HEK293 (cell line): Measurements from ENCODE around the gene ZC3H10.

Source experiments
- AEBP2 ChIP-seq: fragments of 450-650 bp; formaldehyde crosslinking; IDR thresholded peaks from 2 replicates; pipeline ENCODE4 v1.5.1; 2016; ENCODE audit warnings: missing biosample characterization, missing genetic modification characterization, borderline replicate concordance
- ELK4 ChIP-seq: IDR thresholded peaks from 2 replicates; pipeline ENCODE4 v1.6.1; 2011; ENCODE audit warnings: mild to moderate bottlenecking, low read depth, low read length, borderline replicate concordance
- GLI4 ChIP-seq: fragments of 450-650 bp; formaldehyde crosslinking; IDR thresholded peaks from 2 replicates; pipeline ENCODE4 v1.5.1; 2016; ENCODE audit warnings: missing biosample characterization, missing genetic modification characterization
- GLIS2 ChIP-seq: fragments of 450-650 bp; formaldehyde crosslinking; IDR thresholded peaks from 2 replicates; pipeline ENCODE4 v1.5.1; 2016; ENCODE audit warnings: missing biosample characterization, missing genetic modification characterization
- INSM2 ChIP-seq: fragments of 450-650 bp; formaldehyde crosslinking; IDR thresholded peaks from 2 replicates; pipeline ENCODE4 v1.5.1; 2016; ENCODE audit warnings: missing biosample characterization, missing genetic modification characterization
- KLF8 ChIP-seq: fragments of 450-650 bp; formaldehyde crosslinking; IDR thresholded peaks from 2 replicates; pipeline ENCODE4 v1.5.1; 2016; ENCODE audit warnings: missing biosample characterization, missing genetic modification characterization
- REPIN1 ChIP-seq: fragments of 450-650 bp; formaldehyde crosslinking; IDR thresholded peaks from 2 replicates; pipeline ENCODE4 v1.5.1; 2017; ENCODE audit warnings: missing biosample characterization, missing genetic modification characterization, low read depth
- YY1 ChIP-seq: fragments of 450-650 bp; formaldehyde crosslinking; IDR thresholded peaks from 2 replicates; pipeline ENCODE4 v1.5.1; 2018; ENCODE audit warnings: missing biosample characterization, missing genetic modification characterization
- ZBTB1 ChIP-seq: fragments of 450-650 bp; formaldehyde crosslinking; IDR thresholded peaks from 2 replicates; pipeline ENCODE4 v1.5.1; 2016; ENCODE audit warnings: missing biosample characterization, missing genetic modification characterization
- ZBTB26 ChIP-seq: fragments of 450-650 bp; formaldehyde crosslinking; optimal IDR thresholded peaks from 2 replicates; pipeline ENCODE3; 2016; ENCODE audit warnings: missing biosample characterization, mild to moderate bottlenecking, missing genetic modification characterization
- ZBTB44 ChIP-seq: fragments of 450-650 bp; IDR thresholded peaks from 2 replicates; pipeline ENCODE4 v1.5.1; 2018; ENCODE audit warnings: missing biosample characterization, mild to moderate bottlenecking, missing genetic modification characterization
- ZNF121 ChIP-seq: fragments of 450-650 bp; formaldehyde crosslinking; IDR thresholded peaks from 2 replicates; pipeline ENCODE4 v1.5.1; 2016; ENCODE audit warnings: missing biosample characterization, missing genetic modification characterization
- ZNF16 ChIP-seq: fragments of 450-650 bp; formaldehyde crosslinking; IDR thresholded peaks from 2 replicates; pipeline ENCODE4 v1.5.1; 2016; ENCODE audit warnings: low read depth, missing biosample characterization, missing genetic modification characterization
- ZNF280D ChIP-seq: fragments of 450-650 bp; formaldehyde crosslinking; IDR thresholded peaks from 2 replicates; pipeline ENCODE4 v1.5.1; 2016; ENCODE audit warnings: missing biosample characterization, missing genetic modification characterization
- ZNF350 ChIP-seq: fragments of 450-650 bp; formaldehyde crosslinking; IDR thresholded peaks from 2 replicates; pipeline ENCODE4 v1.5.0; 2017; ENCODE audit warnings: missing biosample characterization, mild to moderate bottlenecking, missing genetic modification characterization
- ZNF521 ChIP-seq: fragments of 450-650 bp; formaldehyde crosslinking; IDR thresholded peaks from 2 replicates; pipeline ENCODE4 v1.5.1; 2017; ENCODE audit warnings: missing biosample characterization, mild to moderate bottlenecking, missing genetic modification characterization
- ZNF610 ChIP-seq: fragments of 450-650 bp; formaldehyde crosslinking; IDR thresholded peaks from 2 replicates; pipeline ENCODE4 v1.5.1; 2016; ENCODE audit warnings: missing biosample characterization, missing genetic modification characterization, borderline replicate concordance
- ZNF658 ChIP-seq: fragments of 450-650 bp; formaldehyde crosslinking; IDR thresholded peaks from 2 replicates; pipeline ENCODE4; 2016; ENCODE audit warnings: missing biosample characterization, missing genetic modification characterization
- ZNF692 ChIP-seq: fragments of 450-650 bp; formaldehyde crosslinking; IDR thresholded peaks from 2 replicates; pipeline ENCODE4 v1.5.1; 2016; ENCODE audit warnings: missing biosample characterization, missing genetic modification characterization
- ZNF704 ChIP-seq: fragments of 450-650 bp; formaldehyde crosslinking; IDR thresholded peaks from 2 replicates; pipeline ENCODE4 v1.5.1; 2016; ENCODE audit warnings: missing biosample characterization, missing genetic modification characterization
- ZNF707 ChIP-seq: fragments of 450-650 bp; formaldehyde crosslinking; IDR thresholded peaks from 2 replicates; pipeline ENCODE4 v1.5.1; 2016; ENCODE audit warnings: missing biosample characterization, missing genetic modification characterization
- ZNF768 ChIP-seq: fragments of 450-650 bp; formaldehyde crosslinking; IDR thresholded peaks from 2 replicates; pipeline ENCODE4 v1.5.1; 2018; ENCODE audit warnings: missing biosample characterization, mild to moderate bottlenecking, missing genetic modification characterization
- ZSCAN23 ChIP-seq: fragments of 450-650 bp; formaldehyde crosslinking; IDR thresholded peaks from 2 replicates; pipeline ENCODE4 v1.5.1; 2016; ENCODE audit warnings: missing biosample characterization, missing genetic modification characterization

The ZC3H10 gene

GRCh38 chr12:56157201-56158028, 39.3 kb downstream of the ZC3H10 start (continued):
- TF ChIP-seq ZNF280D (tag by site-specific recombination) (no peak), ZNF121 (peak; percentile 83), ZNF521 (no peak), GLI4 (tag by site-specific recombination) (no peak), ZNF707 (tag by site-specific recombination) (no peak), ZBTB1 (tag by site-specific recombination) (no peak), KLF8 (tag by site-specific recombination) (peak; percentile 41), ZSCAN23 (tag by site-specific recombination) (no peak), REPIN1 (tag by site-specific recombination) (no peak), ZBTB26 (tag by site-specific recombination) (peak; percentile 12), ZNF768 (no peak), ZNF692 (tag by site-specific recombination) (peak; percentile 15), GLIS2 (tag by site-specific recombination) (peak; percentile 20; the same call in 1 of the 2 replicates), ZNF704 (tag by site-specific recombination) (no peak), ZNF350 (tag by site-specific recombination) (no peak), AEBP2 (no peak), ZNF658 (tag by site-specific recombination) (no peak), ZNF16 (no peak), YY1 (tag by site-specific recombination) (no peak), INSM2 (tag by site-specific recombination) (peak; percentile 12; the same call in 1 of the 2 replicates), ZNF610 (tag by site-specific recombination) (no peak; the same call in 1 of the 2 replicates), ZBTB44 (tag by site-specific recombination) (no peak), ELK4 (no peak)
